Measurements from ENCODE around the gene NAA16.

Gene NAA16

DNA sequence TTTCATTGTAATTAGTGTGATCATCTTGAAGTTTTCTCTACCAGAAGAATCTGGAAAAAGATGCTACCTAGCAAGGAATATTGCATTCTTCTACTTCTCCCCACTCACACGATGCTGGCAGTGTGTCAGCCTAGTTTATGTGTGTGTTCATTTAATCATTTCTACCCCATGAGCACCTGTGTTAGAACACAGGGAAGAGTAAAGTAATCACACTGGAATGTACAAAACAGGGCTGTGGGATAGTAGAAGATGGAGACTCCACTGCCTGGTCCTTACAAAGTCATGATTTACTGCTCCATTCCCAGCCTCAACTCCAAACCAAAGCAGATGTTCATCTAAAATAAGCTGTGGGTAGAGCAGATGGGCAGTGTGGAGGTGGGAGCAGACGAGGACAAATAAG, 98.5 kb downstream of the NAA16 start:
- no peak for DNase-seq
- Histone ChIP-seq H3K9me3 (no peaks in the 10 kb centered on the region), H3K4me1 (no peaks in the 10 kb centered on the region), H3K4me3 (ENCODE audit: low read depth, low read length) (no peak overlapping the region), H3K36me3 (no peaks in the 10 kb centered on the region), H3K27me3 (no peaks in the 10 kb centered on the region; the same call in 1 of the 2 replicates)
- TF ChIP-seq, protein P1, sequence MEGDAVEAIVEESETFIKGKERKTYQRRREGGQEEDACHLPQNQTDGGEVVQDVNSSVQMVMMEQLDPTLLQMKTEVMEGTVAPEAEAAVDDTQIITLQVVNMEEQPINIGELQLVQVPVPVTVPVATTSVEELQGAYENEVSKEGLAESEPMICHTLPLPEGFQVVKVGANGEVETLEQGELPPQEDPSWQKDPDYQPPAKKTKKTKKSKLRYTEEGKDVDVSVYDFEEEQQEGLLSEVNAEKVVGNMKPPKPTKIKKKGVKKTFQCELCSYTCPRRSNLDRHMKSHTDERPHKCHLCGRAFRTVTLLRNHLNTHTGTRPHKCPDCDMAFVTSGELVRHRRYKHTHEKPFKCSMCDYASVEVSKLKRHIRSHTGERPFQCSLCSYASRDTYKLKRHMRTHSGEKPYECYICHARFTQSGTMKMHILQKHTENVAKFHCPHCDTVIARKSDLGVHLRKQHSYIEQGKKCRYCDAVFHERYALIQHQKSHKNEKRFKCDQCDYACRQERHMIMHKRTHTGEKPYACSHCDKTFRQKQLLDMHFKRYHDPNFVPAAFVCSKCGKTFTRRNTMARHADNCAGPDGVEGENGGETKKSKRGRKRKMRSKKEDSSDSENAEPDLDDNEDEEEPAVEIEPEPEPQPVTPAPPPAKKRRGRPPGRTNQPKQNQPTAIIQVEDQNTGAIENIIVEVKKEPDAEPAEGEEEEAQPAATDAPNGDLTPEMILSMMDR (IDR thresholded peaks at IDR 0.05; ENCODE audit: low read depth, low read length): no peak

DNA sequence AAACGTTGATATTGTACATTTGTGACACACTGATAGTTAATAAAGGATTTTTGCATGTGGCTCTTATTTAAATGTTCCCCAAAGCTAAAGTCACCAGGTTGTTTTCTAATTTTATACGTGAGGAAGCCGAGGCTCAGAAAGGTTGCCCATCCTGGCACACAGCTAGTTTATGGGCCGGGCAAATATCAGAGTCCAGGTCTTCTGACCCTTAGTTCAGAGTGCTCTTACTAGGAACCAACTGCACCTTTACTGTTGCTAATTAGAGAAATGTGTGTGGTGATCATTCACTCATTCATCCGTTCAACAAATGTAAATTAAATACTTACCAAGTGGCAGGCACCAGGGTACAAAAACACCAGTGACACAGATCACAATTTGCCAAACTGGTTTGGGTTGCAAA, 100.0 kb downstream of the NAA16 start:
- TF ChIP-seq, protein P1 (IDR thresholded peaks at IDR 0.05; ENCODE audit: low read depth, low read length): no peak
- Histone ChIP-seq H3K4me3 (ENCODE audit: low read depth, low read length) (no peak overlapping the region), H3K9me3 (no peaks in the 10 kb centered on the region), H3K27me3 (no peaks in the 10 kb centered on the region; the same call in 1 of the 2 replicates), H3K4me1 (no peaks in the 10 kb centered on the region), H3K36me3 (no peaks in the 10 kb centered on the region)
- DNase-seq: no peak

DNA sequence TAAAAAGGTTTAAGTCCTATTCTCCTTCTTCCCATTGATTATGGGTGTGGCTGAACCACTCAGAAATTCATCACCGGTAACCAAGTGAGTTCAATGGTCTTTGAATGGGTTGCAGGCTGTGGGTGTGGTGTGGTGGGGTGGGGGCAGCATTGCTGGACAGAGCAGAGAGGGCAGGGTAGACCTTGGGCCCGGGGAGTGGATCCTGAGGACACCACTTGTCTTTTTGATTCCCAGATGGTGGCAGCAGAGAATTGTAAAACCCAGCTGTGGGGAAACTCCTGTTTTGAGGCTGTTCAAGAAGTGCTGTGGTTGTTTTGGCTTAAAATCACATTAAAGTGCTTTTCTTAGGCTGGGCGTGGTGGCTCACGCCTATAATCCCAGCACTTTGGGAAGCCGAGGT, 100.5 kb downstream of the NAA16 start:
- H3K36me3 ChIP-seq: no peaks in the 10 kb centered on the region
- H3K9me3 ChIP-seq: no peaks in the 10 kb centered on the region
- TF ChIP-seq, protein P1 (IDR thresholded peaks at IDR 0.05; ENCODE audit: low read depth, low read length): peak; percentile 29; the same call in 1 of the 2 replicates
- H3K4me3 ChIP-seq (ENCODE audit: low read depth, low read length): no peak overlapping the region
- H3K27me3 ChIP-seq: no peaks in the 10 kb centered on the region; the same call in 1 of the 2 replicates
- no peak for DNase-seq
- no peaks in the 10 kb centered on the region for H3K4me1 ChIP-seq

DNA sequence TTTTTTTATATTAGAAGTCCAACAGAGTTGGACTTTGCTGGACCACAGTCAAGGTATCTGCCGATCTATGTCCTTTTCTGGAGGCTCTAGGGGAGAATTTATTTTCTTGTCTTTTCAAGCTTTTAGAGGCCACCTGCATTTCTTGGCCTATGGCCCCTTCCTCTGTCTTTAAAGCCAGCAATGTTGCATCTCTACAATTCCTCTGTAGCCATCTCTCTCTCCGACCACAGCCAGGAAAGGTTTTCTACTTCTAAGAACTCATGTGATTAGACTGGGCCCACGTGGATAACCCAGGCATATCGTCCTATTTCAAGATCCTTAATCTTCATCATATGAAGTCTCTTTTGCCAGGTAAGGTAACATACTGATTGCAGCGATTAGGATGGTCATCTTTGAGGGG, 102.8 kb downstream of the NAA16 start:
- Histone ChIP-seq H3K9me3 (no peaks in the 10 kb centered on the region), H3K4me3 (ENCODE audit: low read depth, low read length) (no peak overlapping the region), H3K36me3 (no peaks in the 10 kb centered on the region), H3K27me3 (no peaks in the 10 kb centered on the region; the same call in 1 of the 2 replicates), H3K4me1 (no peaks in the 10 kb centered on the region)
- DNase-seq: no peak
- TF ChIP-seq, protein P1 (IDR thresholded peaks at IDR 0.05; ENCODE audit: low read depth, low read length): no peak

DNA sequence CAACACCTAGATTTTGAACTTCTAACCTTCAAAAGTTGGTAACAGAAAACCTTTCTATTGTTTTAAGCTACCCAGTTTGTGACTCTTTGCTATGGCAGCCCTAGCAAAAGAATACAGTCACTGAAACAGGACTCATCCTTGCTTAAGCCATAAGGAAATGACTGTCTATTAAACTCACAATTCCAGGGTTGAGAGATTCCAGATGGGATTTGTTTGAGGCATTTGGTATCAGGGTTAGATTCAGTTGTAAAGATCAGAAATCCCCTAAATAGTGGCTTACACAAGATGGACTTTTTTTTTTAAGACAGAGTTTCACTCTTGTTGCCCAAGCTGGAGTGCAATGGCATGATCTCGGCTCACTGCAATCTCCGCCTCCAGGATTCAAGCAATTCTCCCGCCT, 105.2 kb downstream of the NAA16 start:
- no peak for DNase-seq
- TF ChIP-seq, protein P1 (IDR thresholded peaks at IDR 0.05; ENCODE audit: low read depth, low read length): no peak
- no peaks in the 10 kb centered on the region for H3K4me1 ChIP-seq
- H3K9me3 ChIP-seq: no peaks in the 10 kb centered on the region
- no peak overlapping the region for H3K4me3 ChIP-seq (ENCODE audit: low read depth, low read length)
- H3K27me3 ChIP-seq: no peaks in the 10 kb centered on the region
- H3K36me3 ChIP-seq: no peaks in the 10 kb centered on the region

DNA sequence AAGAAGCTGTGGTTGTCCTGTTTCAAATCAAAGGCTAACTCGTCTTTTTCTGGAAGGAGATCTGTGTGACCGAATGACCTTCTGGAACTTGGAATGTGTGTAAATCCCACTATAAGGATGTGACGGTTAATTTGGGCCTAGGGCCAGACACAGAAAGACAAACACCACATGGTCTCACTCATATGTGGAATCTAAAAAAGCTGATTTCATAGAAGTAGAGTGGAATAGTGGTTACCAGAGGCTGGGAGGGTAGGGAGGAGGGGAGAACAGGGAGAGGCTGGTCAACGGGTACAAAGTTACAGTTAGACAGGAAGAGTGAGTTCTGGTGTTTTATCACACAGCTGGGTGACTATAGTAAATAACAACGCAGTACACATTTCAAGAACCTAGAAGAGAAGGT, 107.0 kb downstream of the NAA16 start:
- Histone ChIP-seq H3K9me3 (no peaks in the 10 kb centered on the region), H3K27me3 (no peaks in the 10 kb centered on the region), H3K4me1 (no peaks in the 10 kb centered on the region)

More for the DNA sequence above, 107.0 kb downstream of the NAA16 start:
- Histone ChIP-seq H3K4me3 (ENCODE audit: low read depth, low read length) (no peak overlapping the region), H3K36me3 (no peaks in the 10 kb centered on the region)
- TF ChIP-seq, protein P1 (IDR thresholded peaks at IDR 0.05; ENCODE audit: low read depth, low read length): no peak
- DNase-seq: no peak
